HUES48 (cell line): ENCODE data around the gene NR2E1.

Source experiments
- H3K27ac ChIP-seq: one replicate; pipeline ENCODE4 v1.7.0; 2013; ENCODE audit warnings: low read depth, low read length, inconsistent platforms
- H3K27me3 ChIP-seq: 2 replicates; pipeline ENCODE4 v1.6.1; 2013; ENCODE audit warnings: mild to moderate bottlenecking, low read length; ENCODE audit not compliant: control insufficient read depth, insufficient read depth
- H3K36me3 ChIP-seq: 2 replicates; pipeline ENCODE4 v1.6.1; 2013; ENCODE audit warnings: low read length; ENCODE audit not compliant: control insufficient read depth, insufficient read depth
- H3K4me1 ChIP-seq: 2 replicates; pipeline ENCODE4 v1.6.1; 2013; ENCODE audit warnings: mild to moderate bottlenecking, low read length; ENCODE audit not compliant: control insufficient read depth, insufficient read depth
- H3K4me3 ChIP-seq: 2 replicates; pipeline ENCODE4 v1.5.1; 2013; ENCODE audit warnings: mild to moderate bottlenecking, low read depth, low read length
- H3K9ac ChIP-seq: 2 replicates; pipeline ENCODE4 v1.6.1; 2013; ENCODE audit warnings: mild to moderate bottlenecking, low read depth, low read length, moderate library complexity
- H3K9me3 ChIP-seq: 2 replicates; pipeline ENCODE4 v1.6.1; 2013; ENCODE audit warnings: low read length; ENCODE audit not compliant: control insufficient read depth, insufficient read depth

NR2E1 gene

GRCh38 chr6:108174371-108175175 lies 8.8 kb downstream of the NR2E1 start:
- peaks cover 39% of the 10 kb centered on the region for H3K4me1 ChIP-seq
- 0 out of 2 replicates have a peak overlapping the region, but pooled peaks have one; percentile 48 for H3K4me3 ChIP-seq
- H3K9ac ChIP-seq, result no peak overlapping the region
- no peaks in the 10 kb centered on the region for H3K36me3 ChIP-seq
- H3K27me3 ChIP-seq, result peaks cover 98% of the 10 kb centered on the region
- H3K27ac ChIP-seq, result no peak overlapping the region
- H3K9me3 ChIP-seq, result no peaks in the 10 kb centered on the region

DNA sequence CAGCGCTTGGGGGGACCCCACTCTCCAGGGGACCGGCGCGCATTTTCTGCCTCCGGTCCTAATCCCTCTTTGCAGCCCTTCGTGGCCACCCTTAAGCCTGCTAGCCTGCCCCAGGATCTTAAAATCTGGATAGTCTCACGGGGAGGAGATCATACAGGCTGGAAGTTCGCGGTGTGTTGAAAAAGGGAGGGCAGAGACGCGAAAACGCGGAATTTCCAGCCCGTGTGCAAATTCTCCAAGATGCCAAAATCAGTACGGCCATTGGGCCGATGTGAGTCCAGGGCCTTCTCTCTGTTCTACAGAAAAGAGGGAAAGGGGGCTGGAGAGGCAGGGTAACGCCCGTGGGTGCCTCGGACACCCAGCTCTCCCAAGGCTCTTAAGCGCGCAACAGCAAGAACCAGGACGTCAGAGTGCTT lies 9.4 kb downstream of the NR2E1 start:
- Histone ChIP-seq H3K27me3 (peaks cover 96% of the 10 kb centered on the region), H3K4me1 (peaks cover 45% of the 10 kb centered on the region), H3K9me3 (no peaks in the 10 kb centered on the region), H3K36me3 (no peaks in the 10 kb centered on the region), H3K9ac (no peak overlapping the region), H3K4me3 (peak overlapping the region; percentile 48; the same call in 1 of the 2 replicates), H3K27ac (no peak overlapping the region)

GRCh38 chr6:108175592-108176279 lies 9.9 kb downstream of the NR2E1 start:
- H3K27ac ChIP-seq, result no peak overlapping the region
- H3K36me3 ChIP-seq, result no peaks in the 10 kb centered on the region
- H3K27me3 ChIP-seq, result peaks cover 96% of the 10 kb centered on the region
- no peaks in the 10 kb centered on the region for H3K9me3 ChIP-seq
- H3K9ac ChIP-seq, result no peak overlapping the region
- peak overlapping the region; percentile 48 for H3K4me3 ChIP-seq
- H3K4me1 ChIP-seq, result peaks cover 50% of the 10 kb centered on the region

GRCh38 chr6:108176281-108177089 lies 10.7 kb downstream of the NR2E1 start:
- Histone ChIP-seq H3K4me3 (peak overlapping the region; percentile 48), H3K4me1 (peaks cover 48% of the 10 kb centered on the region), H3K9me3 (no peaks in the 10 kb centered on the region), H3K27ac (no peak overlapping the region), H3K9ac (no peak overlapping the region), H3K27me3 (peaks cover 96% of the 10 kb centered on the region), H3K36me3 (no peaks in the 10 kb centered on the region)

DNA sequence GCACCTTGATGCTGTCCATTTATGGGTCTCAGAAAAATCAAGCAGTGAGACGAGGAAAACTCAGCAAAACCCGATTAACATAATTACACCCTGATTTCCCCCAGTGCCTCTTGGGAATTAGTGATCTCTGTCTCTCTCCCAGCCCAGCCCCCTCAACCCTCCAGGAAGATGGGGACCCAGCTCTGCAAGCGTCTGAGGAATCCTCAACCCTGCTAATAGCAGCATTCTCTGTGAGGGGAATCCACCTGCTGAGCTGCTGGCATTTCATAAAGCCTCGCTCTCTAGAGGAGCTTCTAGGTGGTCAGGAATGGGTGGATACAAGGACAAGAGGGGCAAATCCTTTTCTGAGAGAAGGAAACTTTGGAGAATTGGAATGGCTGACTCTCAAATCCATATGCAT lies 13.9 kb downstream of the NR2E1 start:
- H3K36me3 ChIP-seq, result no peaks in the 10 kb centered on the region
- H3K4me1 ChIP-seq, result peaks cover 39% of the 10 kb centered on the region
- H3K27ac ChIP-seq, result peak overlapping the region; percentile 38
- no peak overlapping the region for H3K4me3 ChIP-seq
- H3K9ac ChIP-seq, result no peak overlapping the region
- peaks cover 68% of the 10 kb centered on the region for H3K27me3 ChIP-seq
- H3K9me3 ChIP-seq, result no peaks in the 10 kb centered on the region

GRCh38 chr6:108180266-108180665 lies 14.4 kb downstream of the NR2E1 start:
- H3K27me3 ChIP-seq, result peaks cover 63% of the 10 kb centered on the region
- H3K36me3 ChIP-seq, result no peaks in the 10 kb centered on the region
- H3K4me3 ChIP-seq, result no peak overlapping the region
- peaks cover 36% of the 10 kb centered on the region for H3K4me1 ChIP-seq
- H3K27ac ChIP-seq, result peak overlapping the region; percentile 38
- H3K9ac ChIP-seq, result no peak overlapping the region
- no peaks in the 10 kb centered on the region for H3K9me3 ChIP-seq

DNA sequence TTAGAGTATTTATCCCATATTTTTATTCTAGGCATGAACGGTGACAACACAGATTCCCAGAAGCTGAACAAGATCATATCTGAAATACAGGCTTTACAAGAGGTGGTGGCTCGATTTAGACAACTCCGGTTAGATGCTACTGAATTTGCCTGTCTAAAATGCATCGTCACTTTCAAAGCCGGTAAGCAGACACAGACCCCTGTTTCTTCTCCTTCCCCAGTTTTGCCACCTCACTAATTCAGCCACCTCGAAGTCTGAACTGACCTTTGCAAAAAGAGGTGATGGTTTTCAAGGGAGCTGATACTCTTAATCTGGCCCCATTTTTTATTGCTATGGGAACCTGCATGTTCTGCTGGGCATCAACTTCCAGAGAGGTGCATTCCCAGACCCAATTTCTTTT lies 15.0 kb downstream of the NR2E1 start:
- Histone ChIP-seq H3K4me3 (no peak overlapping the region), H3K9ac (no peak overlapping the region), H3K4me1 (peaks cover 35% of the 10 kb centered on the region), H3K9me3 (no peaks in the 10 kb centered on the region), H3K36me3 (no peaks in the 10 kb centered on the region), H3K27ac (no peak overlapping the region), H3K27me3 (peaks cover 58% of the 10 kb centered on the region)

- H3K27ac ChIP-seq, result no peak overlapping the region
- H3K9me3 ChIP-seq, result no peaks in the 10 kb centered on the region
- H3K4me3 ChIP-seq, result no peak overlapping the region
- H3K4me1 ChIP-seq, result no peaks in the 10 kb centered on the region
- no peak overlapping the region for H3K9ac ChIP-seq
- H3K36me3 ChIP-seq, result no peaks in the 10 kb centered on the region
- peaks cover 7% of the 10 kb centered on the region; the same call in 1 of the 2 replicates for H3K27me3 ChIP-seq
Measured at GRCh38 chr6:108186226-108186625, 20.4 kb downstream of the NR2E1 start.

GRCh38 chr6:108187519-108187918 lies 21.7 kb downstream of the NR2E1 start:
- H3K36me3 ChIP-seq, result no peaks in the 10 kb centered on the region
- H3K4me3 ChIP-seq, result no peak overlapping the region
- 0 out of 2 replicates have a peak, but pooled peaks cover 2% of the 10 kb centered on the region for H3K27me3 ChIP-seq
- H3K27ac ChIP-seq, result no peak overlapping the region
- H3K9me3 ChIP-seq, result no peaks in the 10 kb centered on the region
- no peak overlapping the region for H3K9ac ChIP-seq
- no peaks in the 10 kb centered on the region for H3K4me1 ChIP-seq

DNA sequence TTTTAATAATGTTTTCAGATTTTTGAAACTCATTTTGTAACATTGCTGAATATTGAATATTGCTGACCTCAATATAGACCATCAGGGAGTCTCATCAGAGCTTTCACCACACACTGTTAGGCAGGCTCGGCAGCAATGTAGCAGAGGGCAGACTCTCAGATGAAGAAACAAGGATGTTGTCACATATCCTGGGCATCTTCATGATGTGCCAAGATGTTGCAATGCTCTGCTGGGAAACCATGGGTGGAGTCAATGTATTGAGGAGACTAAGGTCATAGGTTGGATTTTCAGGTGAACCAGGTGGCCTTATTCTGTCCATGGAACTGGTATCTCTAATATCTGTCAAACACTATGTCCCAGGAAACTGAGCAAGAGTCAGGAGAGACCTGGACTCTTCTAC lies 27.3 kb downstream of the NR2E1 start:
- Histone ChIP-seq H3K9me3 (no peaks in the 10 kb centered on the region), H3K27ac (no peak overlapping the region), H3K4me1 (no peaks in the 10 kb centered on the region), H3K9ac (no peak overlapping the region), H3K36me3 (no peaks in the 10 kb centered on the region), H3K27me3 (no peaks in the 10 kb centered on the region), H3K4me3 (no peak overlapping the region)
